Measurements from ENCODE around the gene PHIP.

GRCh38 chr6:79031821-79032590 is 46.0 kb downstream of the PHIP start:
- TF ChIP-seq GATA3 (IDR thresholded peaks at IDR 0.05; ENCODE audit: low read depth, low read length) (no peak), GATA2 (IDR thresholded peaks at IDR 0.05; ENCODE audit: low read depth, low read length) (no peak)

All from SH-SY5Y (cell line).